Measurements from ENCODE around the gene TCF4. TPM values are rescaled to one million over a fixed set of nuclear protein-coding genes. Genes with fewer than 3 reads are reported as not detected.

The TCF4 gene
- total RNA-seq, 1 experiment from 2014 or later = 12.5 TPM

- Histone ChIP-seq H3K79me2 (ENCODE audit: low read length) (no peaks in the 10 kb centered on the region), H3K9me3 (ENCODE audit: low read length) (no peaks in the 10 kb centered on the region), H3K9me2 (replicated peaks; ENCODE audit: low read length) (no peaks in the 10 kb centered on the region), H3K4me2 (ENCODE audit: low read length) (no peak overlapping the region), H3K9ac (ENCODE audit: low read length) (no peak overlapping the region), H3K4me3 (ENCODE audit: low read length) (no peak overlapping the region), H3F3A (ENCODE audit: low read length, unreplicated experiment) (no peaks in the 10 kb centered on the region), H4K20me1 (ENCODE audit: low read length) (no peaks in the 10 kb centered on the region), H3K27me3 (ENCODE audit: low read length) (no peaks in the 10 kb centered on the region), H3K36me3 (ENCODE audit: low read depth, low read length) (no peaks in the 10 kb centered on the region), H3K27ac (ENCODE audit: low read length) (no peak overlapping the region), H3K4me1 (ENCODE audit: insufficient read depth, low read length) (no peaks in the 10 kb centered on the region), H2AFZ (ENCODE audit: low read length) (no peak overlapping the region)
- POLR2A ChIA-PET (ENCODE audit: unreplicated experiment) = no interaction called here
- intact Hi-C loops (cut with micrococcal nuclease) = no loop called here
- CTCF ChIA-PET = no interaction called here
- TF ChIP-seq EZH2 (IDR thresholded peaks at IDR 0.05; ENCODE audit: low read length, unreplicated experiment) (no peak), EZH2phosphoT487 (IDR thresholded peaks at IDR 0.05; ENCODE audit: borderline replicate concordance, low read length) (no peak)
- TF ChIP-seq, protein P1, sequence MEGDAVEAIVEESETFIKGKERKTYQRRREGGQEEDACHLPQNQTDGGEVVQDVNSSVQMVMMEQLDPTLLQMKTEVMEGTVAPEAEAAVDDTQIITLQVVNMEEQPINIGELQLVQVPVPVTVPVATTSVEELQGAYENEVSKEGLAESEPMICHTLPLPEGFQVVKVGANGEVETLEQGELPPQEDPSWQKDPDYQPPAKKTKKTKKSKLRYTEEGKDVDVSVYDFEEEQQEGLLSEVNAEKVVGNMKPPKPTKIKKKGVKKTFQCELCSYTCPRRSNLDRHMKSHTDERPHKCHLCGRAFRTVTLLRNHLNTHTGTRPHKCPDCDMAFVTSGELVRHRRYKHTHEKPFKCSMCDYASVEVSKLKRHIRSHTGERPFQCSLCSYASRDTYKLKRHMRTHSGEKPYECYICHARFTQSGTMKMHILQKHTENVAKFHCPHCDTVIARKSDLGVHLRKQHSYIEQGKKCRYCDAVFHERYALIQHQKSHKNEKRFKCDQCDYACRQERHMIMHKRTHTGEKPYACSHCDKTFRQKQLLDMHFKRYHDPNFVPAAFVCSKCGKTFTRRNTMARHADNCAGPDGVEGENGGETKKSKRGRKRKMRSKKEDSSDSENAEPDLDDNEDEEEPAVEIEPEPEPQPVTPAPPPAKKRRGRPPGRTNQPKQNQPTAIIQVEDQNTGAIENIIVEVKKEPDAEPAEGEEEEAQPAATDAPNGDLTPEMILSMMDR (conservative IDR thresholded peaks at IDR 0.05; ENCODE audit: low read depth, low read length) = no peak
- DNase-seq = no peak
- BruUV-seq (replicated peaks) = no TSS peak
- ATAC-seq = no peak
Observed at GRCh38 chr18:55442561-55442960, 145.4 kb downstream of the TCF4 start.

GRCh38 chr18:55440988-55441387 lies 147.0 kb downstream of the TCF4 start:
- Histone ChIP-seq H3K79me2 (ENCODE audit: low read length) (no peaks in the 10 kb centered on the region), H3K27ac (ENCODE audit: low read length) (no peak overlapping the region), H3F3A (ENCODE audit: low read length, unreplicated experiment) (no peaks in the 10 kb centered on the region), H2AFZ (ENCODE audit: low read length) (no peak overlapping the region), H3K9ac (ENCODE audit: low read length) (no peak overlapping the region), H3K4me2 (ENCODE audit: low read length) (no peak overlapping the region), H4K20me1 (ENCODE audit: low read length) (no peaks in the 10 kb centered on the region), H3K36me3 (ENCODE audit: low read depth, low read length) (no peaks in the 10 kb centered on the region), H3K27me3 (ENCODE audit: low read length) (no peaks in the 10 kb centered on the region), H3K4me1 (ENCODE audit: insufficient read depth, low read length) (no peaks in the 10 kb centered on the region), H3K9me2 (replicated peaks; ENCODE audit: low read length) (no peaks in the 10 kb centered on the region), H3K9me3 (ENCODE audit: low read length) (no peaks in the 10 kb centered on the region), H3K4me3 (ENCODE audit: low read length) (no peak overlapping the region)
- CTCF ChIA-PET = no interaction called here
- POLR2A ChIA-PET (ENCODE audit: unreplicated experiment) = no interaction called here
- no peak for DNase-seq
- TF ChIP-seq EZH2phosphoT487 (IDR thresholded peaks at IDR 0.05; ENCODE audit: borderline replicate concordance, low read length) = no peak
- TF ChIP-seq, protein P1 (conservative IDR thresholded peaks at IDR 0.05; ENCODE audit: low read depth, low read length) = no peak
- TF ChIP-seq EZH2 (IDR thresholded peaks at IDR 0.05; ENCODE audit: low read length, unreplicated experiment) = no peak
- no TSS peak for BruUV-seq (replicated peaks)
- ATAC-seq = no peak
- intact Hi-C loops (cut with micrococcal nuclease) = no loop called here

DNA sequence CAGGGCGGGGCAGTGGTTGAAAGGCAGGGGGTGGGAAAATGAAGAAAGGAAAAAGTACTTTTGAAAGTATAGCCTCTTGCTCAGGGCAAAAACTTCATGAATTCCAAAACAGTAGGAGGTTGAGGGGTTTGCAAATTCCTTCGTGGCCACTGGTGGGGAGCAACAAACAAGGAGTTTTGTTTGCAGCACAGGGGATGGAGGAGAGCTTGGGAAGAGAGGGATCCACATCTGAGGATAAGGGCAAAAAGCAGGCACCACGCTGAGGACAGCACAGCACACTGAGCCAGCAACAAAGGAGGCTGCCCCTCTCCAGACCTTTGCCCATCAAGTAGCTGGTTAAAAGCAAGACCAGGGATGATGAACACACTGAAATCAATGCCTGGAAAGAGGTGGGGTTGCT lies 148.9 kb downstream of the TCF4 start:
- Histone ChIP-seq H3K9me2 (replicated peaks; ENCODE audit: low read length) (no peaks in the 10 kb centered on the region), H3K79me2 (ENCODE audit: low read length) (no peaks in the 10 kb centered on the region), H3K4me3 (ENCODE audit: low read length) (no peak overlapping the region), H3K4me1 (ENCODE audit: insufficient read depth, low read length) (no peaks in the 10 kb centered on the region), H3K36me3 (ENCODE audit: low read depth, low read length) (no peaks in the 10 kb centered on the region), H3K9me3 (ENCODE audit: low read length) (no peaks in the 10 kb centered on the region), H3K27ac (ENCODE audit: low read length) (no peak overlapping the region), H3K27me3 (ENCODE audit: low read length) (no peaks in the 10 kb centered on the region), H4K20me1 (ENCODE audit: low read length) (no peaks in the 10 kb centered on the region), H2AFZ (ENCODE audit: low read length) (no peak overlapping the region), H3K4me2 (ENCODE audit: low read length) (no peak overlapping the region), H3F3A (ENCODE audit: low read length, unreplicated experiment) (no peaks in the 10 kb centered on the region), H3K9ac (ENCODE audit: low read length) (no peak overlapping the region)
- ChIA-PET CTCF (no interaction called here), POLR2A (ENCODE audit: unreplicated experiment) (no interaction called here)
- TF ChIP-seq EZH2phosphoT487 (IDR thresholded peaks at IDR 0.05; ENCODE audit: borderline replicate concordance, low read length) (no peak), EZH2 (IDR thresholded peaks at IDR 0.05; ENCODE audit: low read length, unreplicated experiment) (no peak)
- TF ChIP-seq, protein P1 (conservative IDR thresholded peaks at IDR 0.05; ENCODE audit: low read depth, low read length) = no peak
- DNase-seq (no peak), ATAC-seq (no peak)
- BruUV-seq (replicated peaks) = no TSS peak
- intact Hi-C loops (cut with micrococcal nuclease) = no loop called here
